Ishikawa (cell line): ENCODE data around the gene KREMEN1.

Experiments used
- CEBPB ChIP-seq: IDR thresholded peaks from 2 replicates; pipeline ENCODE4 v1.6.1; 2012
- CREB1 ChIP-seq: IDR thresholded peaks from 2 replicates; pipeline ENCODE4 v1.6.1; 2012; ENCODE audit warnings: low read depth
- EGR1 ChIP-seq: IDR thresholded peaks from 2 replicates; pipeline ENCODE4 v1.6.1; 2012
- EP300 ChIP-seq: IDR thresholded peaks from 2 replicates; pipeline ENCODE4 v1.6.1; 2012; ENCODE audit warnings: borderline replicate concordance
- FOXM1 ChIP-seq: IDR thresholded peaks from 2 replicates; pipeline ENCODE4 v1.6.1; 2012; ENCODE audit warnings: low read depth, borderline replicate concordance
- NFIC ChIP-seq: IDR thresholded peaks from 2 replicates; pipeline ENCODE4 v1.6.1; 2012
- RAD21 ChIP-seq: IDR thresholded peaks from 2 replicates; pipeline ENCODE4 v1.6.1; 2012; ENCODE audit warnings: low read depth
- TAF1 ChIP-seq: IDR thresholded peaks from 2 replicates; pipeline ENCODE4 v1.6.1; 2012; ENCODE audit warnings: low read depth, mild to moderate bottlenecking
- TCF12 ChIP-seq: IDR thresholded peaks from 2 replicates; pipeline ENCODE4 v1.6.1; 2012; ENCODE audit warnings: low read depth
- TEAD4 ChIP-seq: IDR thresholded peaks from 2 replicates; pipeline ENCODE4 v1.6.1; 2012
- YY1 ChIP-seq: IDR thresholded peaks from 2 replicates; pipeline ENCODE4 v1.6.1; 2012; ENCODE audit warnings: low read depth
- ZBTB7A ChIP-seq: IDR thresholded peaks from 2 replicates; pipeline ENCODE4 v1.6.1; 2012; ENCODE audit warnings: low read depth
- TF ChIP-seq, protein P1 (sequence below): IDR thresholded peaks from 2 replicates; pipeline ENCODE4 v1.6.1; 2012; ENCODE audit warnings: low read depth, mild to moderate bottlenecking
- TF ChIP-seq, protein P2 (sequence below): IDR thresholded peaks from 2 replicates; pipeline ENCODE4 v1.6.1; 2012
- TF ChIP-seq, protein P3 (sequence below): IDR thresholded peaks from 2 replicates; pipeline ENCODE4 v1.6.1; 2012

Gene KREMEN1

DNA sequence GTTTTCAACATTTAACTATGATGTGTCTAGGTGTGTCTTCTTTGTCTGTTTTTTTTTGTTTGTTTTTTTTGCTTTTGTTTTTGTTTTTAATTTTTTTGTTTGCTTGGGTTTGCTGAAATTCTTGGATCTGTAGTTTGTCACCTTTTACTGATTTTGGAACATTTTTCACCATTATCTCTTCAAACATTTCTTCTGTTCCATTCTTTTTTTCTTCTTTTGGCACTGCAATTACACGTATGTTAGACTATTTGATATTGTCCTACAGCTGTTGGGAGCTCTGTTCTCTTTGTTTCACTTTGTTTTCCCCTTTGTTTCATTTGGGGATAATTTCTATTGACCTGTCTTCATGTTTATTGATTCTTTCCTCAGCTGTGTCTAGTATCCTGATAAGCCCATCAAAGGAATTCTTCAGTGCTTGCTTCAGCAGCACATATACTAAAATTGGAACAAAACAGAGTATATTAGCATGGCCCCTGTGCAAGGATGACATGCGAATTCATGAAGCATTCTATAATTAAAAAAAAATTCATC lies 60.8 kb downstream of the KREMEN1 start:
- TF ChIP-seq TAF1 (no peak), FOXM1 (no peak), RAD21 (no peak), YY1 (no peak), NFIC (no peak), EP300 (no peak), CREB1 (no peak), TEAD4 (no peak), CEBPB (no peak), EGR1 (no peak), ZBTB7A (no peak), TCF12 (no peak)
- TF ChIP-seq, protein P1, sequence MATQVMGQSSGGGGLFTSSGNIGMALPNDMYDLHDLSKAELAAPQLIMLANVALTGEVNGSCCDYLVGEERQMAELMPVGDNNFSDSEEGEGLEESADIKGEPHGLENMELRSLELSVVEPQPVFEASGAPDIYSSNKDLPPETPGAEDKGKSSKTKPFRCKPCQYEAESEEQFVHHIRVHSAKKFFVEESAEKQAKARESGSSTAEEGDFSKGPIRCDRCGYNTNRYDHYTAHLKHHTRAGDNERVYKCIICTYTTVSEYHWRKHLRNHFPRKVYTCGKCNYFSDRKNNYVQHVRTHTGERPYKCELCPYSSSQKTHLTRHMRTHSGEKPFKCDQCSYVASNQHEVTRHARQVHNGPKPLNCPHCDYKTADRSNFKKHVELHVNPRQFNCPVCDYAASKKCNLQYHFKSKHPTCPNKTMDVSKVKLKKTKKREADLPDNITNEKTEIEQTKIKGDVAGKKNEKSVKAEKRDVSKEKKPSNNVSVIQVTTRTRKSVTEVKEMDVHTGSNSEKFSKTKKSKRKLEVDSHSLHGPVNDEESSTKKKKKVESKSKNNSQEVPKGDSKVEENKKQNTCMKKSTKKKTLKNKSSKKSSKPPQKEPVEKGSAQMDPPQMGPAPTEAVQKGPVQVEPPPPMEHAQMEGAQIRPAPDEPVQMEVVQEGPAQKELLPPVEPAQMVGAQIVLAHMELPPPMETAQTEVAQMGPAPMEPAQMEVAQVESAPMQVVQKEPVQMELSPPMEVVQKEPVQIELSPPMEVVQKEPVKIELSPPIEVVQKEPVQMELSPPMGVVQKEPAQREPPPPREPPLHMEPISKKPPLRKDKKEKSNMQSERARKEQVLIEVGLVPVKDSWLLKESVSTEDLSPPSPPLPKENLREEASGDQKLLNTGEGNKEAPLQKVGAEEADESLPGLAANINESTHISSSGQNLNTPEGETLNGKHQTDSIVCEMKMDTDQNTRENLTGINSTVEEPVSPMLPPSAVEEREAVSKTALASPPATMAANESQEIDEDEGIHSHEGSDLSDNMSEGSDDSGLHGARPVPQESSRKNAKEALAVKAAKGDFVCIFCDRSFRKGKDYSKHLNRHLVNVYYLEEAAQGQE, result no peak
- TF ChIP-seq, protein P2, sequence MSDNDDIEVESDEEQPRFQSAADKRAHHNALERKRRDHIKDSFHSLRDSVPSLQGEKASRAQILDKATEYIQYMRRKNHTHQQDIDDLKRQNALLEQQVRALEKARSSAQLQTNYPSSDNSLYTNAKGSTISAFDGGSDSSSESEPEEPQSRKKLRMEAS, result no peak
- TF ChIP-seq, protein P3, sequence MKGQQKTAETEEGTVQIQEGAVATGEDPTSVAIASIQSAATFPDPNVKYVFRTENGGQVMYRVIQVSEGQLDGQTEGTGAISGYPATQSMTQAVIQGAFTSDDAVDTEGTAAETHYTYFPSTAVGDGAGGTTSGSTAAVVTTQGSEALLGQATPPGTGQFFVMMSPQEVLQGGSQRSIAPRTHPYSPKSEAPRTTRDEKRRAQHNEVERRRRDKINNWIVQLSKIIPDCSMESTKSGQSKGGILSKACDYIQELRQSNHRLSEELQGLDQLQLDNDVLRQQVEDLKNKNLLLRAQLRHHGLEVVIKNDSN, result no peak

DNA sequence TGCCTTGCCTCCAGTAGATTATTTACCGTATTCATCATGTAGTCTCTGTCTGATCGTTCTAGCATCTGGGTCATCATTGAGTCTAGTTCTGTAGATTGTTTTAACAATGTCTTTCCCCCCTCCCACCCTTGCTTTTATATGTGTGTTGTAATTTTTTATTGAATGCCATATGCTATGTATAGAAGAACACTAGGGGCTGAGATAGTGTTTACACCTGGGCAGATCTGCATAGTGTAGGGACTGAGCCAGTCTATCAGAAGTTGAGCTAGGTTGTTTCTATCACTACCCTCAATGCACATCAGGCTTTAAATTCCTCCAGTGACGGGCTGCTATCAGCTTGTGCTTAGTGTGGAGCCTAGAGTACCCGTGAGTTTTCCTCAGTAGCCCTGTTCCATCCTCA lies 61.6 kb downstream of the KREMEN1 start:
- no peak for TF ChIP-seq EGR1
- TF ChIP-seq TEAD4, result no peak
- TF ChIP-seq YY1, result no peak
- TF ChIP-seq CREB1, result no peak
- TF ChIP-seq TAF1, result no peak
- TF ChIP-seq, protein P1, result no peak
- no peak for TF ChIP-seq RAD21
- TF ChIP-seq, protein P3, result no peak
- TF ChIP-seq EP300, result no peak
- no peak for TF ChIP-seq FOXM1
- no peak for TF ChIP-seq CEBPB
- TF ChIP-seq ZBTB7A, result no peak
- no peak for TF ChIP-seq TCF12

DNA sequence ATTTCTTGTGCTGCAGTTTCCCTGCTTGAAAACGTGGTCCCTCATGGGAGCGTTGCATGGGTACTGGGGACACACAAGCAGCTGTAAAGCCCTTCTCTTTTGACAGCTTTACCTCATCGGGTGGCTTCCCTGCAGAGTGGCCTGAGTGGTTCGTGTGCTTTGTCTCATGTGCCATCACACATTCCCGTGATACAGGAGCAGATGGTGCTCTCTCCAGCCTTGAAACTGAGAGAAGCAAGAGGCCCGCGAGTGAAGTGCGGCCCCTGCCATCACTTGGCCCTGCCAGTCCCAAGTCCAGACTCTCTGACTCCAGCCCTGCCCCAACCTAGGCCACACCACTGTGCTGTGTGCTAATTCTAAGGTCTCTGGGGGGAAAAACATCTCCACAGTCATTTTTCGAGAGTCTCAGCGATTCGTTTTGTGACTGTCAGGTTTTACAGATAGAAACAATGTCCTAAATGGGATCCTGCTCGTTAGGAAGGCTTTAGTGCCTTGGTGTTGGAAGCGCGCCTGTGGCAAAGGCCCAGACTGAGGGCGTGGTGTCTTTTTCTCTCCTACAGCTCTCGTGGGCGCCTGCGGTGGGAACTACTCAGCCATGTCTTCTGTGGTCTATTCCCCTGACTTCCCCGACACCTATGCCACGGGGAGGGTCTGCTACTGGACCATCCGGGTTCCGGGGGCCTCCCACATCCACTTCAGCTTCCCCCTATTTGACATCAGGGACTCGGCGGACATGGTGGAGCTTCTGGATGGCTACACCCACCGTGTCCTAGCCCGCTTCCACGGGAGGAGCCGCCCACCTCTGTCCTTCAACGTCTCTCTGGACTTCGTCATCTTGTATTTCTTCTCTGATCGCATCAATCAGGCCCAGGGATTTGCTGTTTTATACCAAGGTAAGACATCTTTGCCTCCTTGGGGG lies 64.2 kb downstream of the KREMEN1 start:
- TF ChIP-seq TEAD4 (no peak), FOXM1 (no peak)

DNA sequence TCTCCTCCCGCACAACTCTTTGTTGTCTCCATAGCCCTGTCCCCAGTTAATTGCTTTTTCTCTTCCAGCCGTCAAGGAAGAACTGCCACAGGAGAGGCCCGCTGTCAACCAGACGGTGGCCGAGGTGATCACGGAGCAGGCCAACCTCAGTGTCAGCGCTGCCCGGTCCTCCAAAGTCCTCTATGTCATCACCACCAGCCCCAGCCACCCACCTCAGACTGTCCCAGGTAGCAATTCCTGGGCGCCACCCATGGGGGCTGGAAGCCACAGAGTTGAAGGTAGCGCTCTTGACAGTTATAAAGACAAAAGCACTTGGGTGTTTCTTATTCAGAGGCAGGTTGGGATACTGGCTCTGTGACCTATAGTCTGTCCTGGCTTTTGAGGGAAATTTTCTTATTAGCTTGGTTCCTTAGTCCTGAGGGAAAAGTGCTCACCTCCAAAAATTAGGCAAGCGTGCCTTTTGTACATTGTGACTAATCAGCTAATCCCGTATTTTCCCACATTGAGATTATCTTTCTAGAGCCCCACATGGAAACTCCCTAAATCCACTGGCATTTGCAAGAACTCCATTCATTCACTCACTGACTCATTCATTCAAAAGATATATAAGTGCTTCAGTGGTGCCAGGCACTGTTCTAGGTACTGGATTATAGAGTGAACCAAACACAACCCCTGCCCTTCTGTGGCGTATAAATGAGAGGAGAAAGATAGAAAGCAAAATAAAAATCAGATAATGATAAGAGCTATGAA lies 65.9 kb downstream of the KREMEN1 start:
- TF ChIP-seq, protein P1, result no peak
- TF ChIP-seq EP300, result no peak
- TF ChIP-seq TAF1, result no peak
- TF ChIP-seq NFIC, result no peak
- no peak for TF ChIP-seq RAD21
- no peak for TF ChIP-seq FOXM1
- TF ChIP-seq ZBTB7A, result no peak
- TF ChIP-seq, protein P2, result no peak
- no peak for TF ChIP-seq CREB1
- no peak for TF ChIP-seq CEBPB
- TF ChIP-seq, protein P3, result no peak
- no peak for TF ChIP-seq EGR1
- no peak for TF ChIP-seq YY1
- no peak for TF ChIP-seq TCF12
- no peak for TF ChIP-seq TEAD4
